ENCODE results near the gene C1orf216.

The C1orf216 gene

GRCh38 chr1:35748326-35748725 is 29.6 kb upstream of the C1orf216 start:
- peak; percentile 94 for DNase-seq (ENCODE audit: low read depth)
- no peak overlapping the region for H3K4me3 ChIP-seq (ENCODE audit: low read length)
- TF ChIP-seq CTCF (IDR thresholded peaks at IDR 0.05; ENCODE audit: insufficient read depth, low read depth, low read length, missing control alignments): no peak

GRCh38 chr1:35745124-35745730 is 26.5 kb upstream of the C1orf216 start:
- no peak for DNase-seq (ENCODE audit: low read depth)
- no peak for TF ChIP-seq CTCF (IDR thresholded peaks at IDR 0.05; ENCODE audit: insufficient read depth, low read depth, low read length, missing control alignments)
- H3K4me3 ChIP-seq (ENCODE audit: low read length): no peak overlapping the region

- no peak overlapping the region for H3K4me3 ChIP-seq (ENCODE audit: low read length)
- DNase-seq (ENCODE audit: low read depth): no peak
- no peak for TF ChIP-seq CTCF (IDR thresholded peaks at IDR 0.05; ENCODE audit: insufficient read depth, low read depth, low read length, missing control alignments)
These were observed 18.4 kb upstream of the C1orf216 start for GRCh38 chr1:35737120-35737519.

- TF ChIP-seq CTCF (IDR thresholded peaks at IDR 0.05; ENCODE audit: insufficient read depth, low read depth, low read length, missing control alignments): no peak
- DNase-seq (ENCODE audit: low read depth): no peak
- H3K4me3 ChIP-seq (ENCODE audit: low read length): no peak overlapping the region
These were observed 8.9 kb upstream of the C1orf216 start for GRCh38 chr1:35727434-35728040.

GRCh38 chr1:35726450-35727433 is 8.1 kb upstream of the C1orf216 start:
- peak; percentile 93 for TF ChIP-seq CTCF (IDR thresholded peaks at IDR 0.05; ENCODE audit: insufficient read depth, low read depth, low read length, missing control alignments)
- peak; percentile 61 for DNase-seq (ENCODE audit: low read depth)

GRCh38 chr1:35725596-35725995 is 6.9 kb upstream of the C1orf216 start:
- DNase-seq (ENCODE audit: low read depth): peak; percentile 40
- H3K4me3 ChIP-seq (ENCODE audit: low read length): no peak overlapping the region
- TF ChIP-seq CTCF (IDR thresholded peaks at IDR 0.05; ENCODE audit: insufficient read depth, low read depth, low read length, missing control alignments): no peak

More at GRCh38 chr1:35726450-35727433, 8.1 kb upstream of the C1orf216 start:
- no peak overlapping the region for H3K4me3 ChIP-seq (ENCODE audit: low read length)

All from epithelial cell of esophagus (primary cell).